GM19467 (cell line): ENCODE data around the gene SLC25A33.
"Not testable (repeated sequence)": the region's sequence is repeated elsewhere in the genome, so short reads cannot be mapped to it uniquely, and the experiment has no call there.

Experiments used
- ATAC-seq: cut with Tn5 transposase; IDR thresholded peaks from one replicate; pipeline ENCODE4 v1.9.1; 2021; ENCODE audit warnings: mild to moderate bottlenecking, moderate library complexity; ENCODE audit not compliant: unreplicated experiment

The SLC25A33 gene

GRCh38 chr1:9618909-9619679, 79.8 kb downstream of the SLC25A33 start:
- no peak for ATAC-seq

- ATAC-seq, result no peak
Observed at GRCh38 chr1:9621032-9621431, 81.8 kb downstream of the SLC25A33 start.

GRCh38 chr1:9624081-9624480, 84.8 kb downstream of the SLC25A33 start:
- no peak for ATAC-seq

GRCh38 chr1:9625030-9625429, 85.8 kb downstream of the SLC25A33 start:
- ATAC-seq, result not testable (repeated sequence)

GRCh38 chr1:9626201-9626608, 86.9 kb downstream of the SLC25A33 start:
- ATAC-seq, result no peak

- no peak for ATAC-seq
Observed at GRCh38 chr1:9628541-9629444, 89.5 kb downstream of the SLC25A33 start.

GRCh38 chr1:9629445-9630201, 90.4 kb downstream of the SLC25A33 start:
- no peak for ATAC-seq

- ATAC-seq, result no peak
Observed at GRCh38 chr1:9630331-9631111, 91.3 kb downstream of the SLC25A33 start.

GRCh38 chr1:9631613-9632012, 92.3 kb downstream of the SLC25A33 start:
- no peak for ATAC-seq

- ATAC-seq, result no peak
Observed at GRCh38 chr1:9633493-9633892, 94.2 kb downstream of the SLC25A33 start.

GRCh38 chr1:9634582-9634981, 95.3 kb downstream of the SLC25A33 start:
- ATAC-seq, result no peak
